Body of pancreas (tissue), 4 donors: ENCODE results near the gene ANKRD10. TPM values are rescaled to one million over a fixed set of nuclear protein-coding genes. Genes with fewer than 3 reads are reported as not detected.

ENCODE experiments used
- ATAC-seq: fragments of 150-250 bp; one replicate; pipeline ENCODE4 v1.9.1; 2016
- DNase-seq, 4 donors: peaks; one replicate each; pipeline ENCODE4 v3.0.0-alpha.2; 2019
- H3K27ac ChIP-seq, 4 donors: fragments of 200-600 bp; sonication (generic); 1 replicate in 3 of 4; 2 replicates in 1 of 4; pipeline versions ENCODE4 v1.5.1 to v1.6.1; 2016 to 2019; ENCODE audit warnings: mild to moderate bottlenecking in 1 of 4, mixed read lengths in 1 of 4, moderate library complexity in 1 of 4
- H3K27me3 ChIP-seq, 2 donors: fragments of 200-600 bp; sonication (generic); one replicate each; pipeline ENCODE4 v1.6.0; 2016; ENCODE audit warnings: mild to moderate bottlenecking in 1 of 2
- H3K36me3 ChIP-seq, 2 donors: fragments of 200-600 bp; sonication (generic); replicated peaks in 1 of 2; 2 replicates each; pipeline ENCODE4 v1.5.1; 2016; ENCODE audit warnings: low read depth in 2 of 2; ENCODE audit not compliant: insufficient read depth in 1 of 2
- H3K4me1 ChIP-seq: fragments of 200-600 bp; sonication (generic); one replicate; pipeline ENCODE4 v1.6.0; 2016
- H3K4me3 ChIP-seq, 2 donors: fragments of 200-600 bp; sonication (generic); 1 replicate in 1 of 2; 2 replicates in 1 of 2; pipeline ENCODE4 v1.5.1; 2016 to 2019
- H3K9me3 ChIP-seq, 3 donors: fragments of 200-600 bp; sonication (generic); 1 replicate in 2 of 3; 2 replicates in 1 of 3; pipeline ENCODE4 v1.5.1; 2016
- POLR2A ChIP-seq, 3 donors: fragments of 450-650 bp; IDR thresholded peaks; one replicate each; pipeline ENCODE4 v1.6.1; 2016; ENCODE audit warnings: antibody characterized with exemption in 3 of 3, mild to moderate bottlenecking in 2 of 3
- WGBS, 2 donors: methylation state at CpG; one replicate each; pipeline ENCODE4 v1.1.5; 2017; 5-methylcytosine and 5-hydroxymethylcytosine counted together
- intact Hi-C: fragments of 100-400 bp; cut with DNase I; formaldehyde crosslinking; loops from one replicate; pipeline ENCODE4 v1.15.1; 2023
- total RNA-seq, 2 donors: library from RNA; depleted of rRNA; stranded (reverse); fragments of >200 nt; gene quantifications; one replicate each; pipeline ENCODE4 v1.1.0, GENCODE V29; 2016
- TF ChIP-seq, protein P1 (sequence below), 7 experiments: fragments of 450-650 bp in 4 of 7; fragments of 200-600 bp in 3 of 7; sonication (generic) in 3 of 7; IDR thresholded peaks; one replicate each; pipeline ENCODE4 v1.5.1; 2016 to 2019; ENCODE audit warnings: antibody characterized with exemption in 7 of 7

ANKRD10 gene
- total RNA-seq, 2 donors from 2014 or later: 117 to 124 TPM

- peak; percentile 84 for ATAC-seq
- Histone ChIP-seq H3K4me3 (no peak overlapping the region), H3K27me3 (no peaks in the 10 kb centered on the region), H3K4me1 (peaks cover 73% of the 10 kb centered on the region), H3K9me3 (no peaks in the 10 kb centered on the region), H3K36me3 (peaks cover 0 to 3% of the 10 kb centered on the region in 2 donors), H3K27ac (peak overlapping the region; percentile 37 to 99 (median 80))
- TF ChIP-seq POLR2A (IDR thresholded peaks at IDR 0.05): peak in 1 of 3 donors; percentile 33
- TF ChIP-seq, protein P1, sequence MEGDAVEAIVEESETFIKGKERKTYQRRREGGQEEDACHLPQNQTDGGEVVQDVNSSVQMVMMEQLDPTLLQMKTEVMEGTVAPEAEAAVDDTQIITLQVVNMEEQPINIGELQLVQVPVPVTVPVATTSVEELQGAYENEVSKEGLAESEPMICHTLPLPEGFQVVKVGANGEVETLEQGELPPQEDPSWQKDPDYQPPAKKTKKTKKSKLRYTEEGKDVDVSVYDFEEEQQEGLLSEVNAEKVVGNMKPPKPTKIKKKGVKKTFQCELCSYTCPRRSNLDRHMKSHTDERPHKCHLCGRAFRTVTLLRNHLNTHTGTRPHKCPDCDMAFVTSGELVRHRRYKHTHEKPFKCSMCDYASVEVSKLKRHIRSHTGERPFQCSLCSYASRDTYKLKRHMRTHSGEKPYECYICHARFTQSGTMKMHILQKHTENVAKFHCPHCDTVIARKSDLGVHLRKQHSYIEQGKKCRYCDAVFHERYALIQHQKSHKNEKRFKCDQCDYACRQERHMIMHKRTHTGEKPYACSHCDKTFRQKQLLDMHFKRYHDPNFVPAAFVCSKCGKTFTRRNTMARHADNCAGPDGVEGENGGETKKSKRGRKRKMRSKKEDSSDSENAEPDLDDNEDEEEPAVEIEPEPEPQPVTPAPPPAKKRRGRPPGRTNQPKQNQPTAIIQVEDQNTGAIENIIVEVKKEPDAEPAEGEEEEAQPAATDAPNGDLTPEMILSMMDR (IDR thresholded peaks at IDR 0.05): no peak
- DNase-seq: peak; percentile 69 to 86 (median 76)
- 24 to 31% methylated on average over 9 of the region's 9 CpGs for WGBS, 2 donors
- intact Hi-C loops: no loop called here
Measured at GRCh38 chr13:110907951-110908898, 6.6 kb downstream of the ANKRD10 start.

DNA sequence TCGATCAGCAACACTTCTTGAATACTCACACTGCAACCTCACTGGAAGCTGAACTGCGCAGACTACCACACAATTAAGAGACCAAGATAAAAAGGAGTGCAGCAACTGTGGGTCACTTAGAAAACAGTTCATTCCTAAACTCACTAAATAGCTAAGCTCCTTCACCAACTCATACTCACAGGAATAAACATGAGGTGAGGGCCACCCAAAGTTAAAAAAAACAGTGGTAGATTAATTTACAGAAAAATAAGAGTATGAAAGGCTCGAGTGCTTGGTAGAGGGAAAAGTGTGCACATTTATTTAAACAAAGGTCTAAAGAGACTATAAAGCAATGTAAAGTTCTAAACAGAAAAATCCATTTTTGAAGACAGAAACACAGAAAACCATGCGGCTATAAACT, 7.6 kb downstream of the ANKRD10 start:
- Histone ChIP-seq H3K27me3 (no peaks in the 10 kb centered on the region), H3K4me3 (no peak overlapping the region), H3K27ac (peak overlapping the region in 3 of 4 donors; percentile 80 to 99 (median 80)), H3K4me1 (peaks cover 64% of the 10 kb centered on the region), H3K9me3 (no peaks in the 10 kb centered on the region), H3K36me3 (peaks cover 0 to 3% of the 10 kb centered on the region in 2 donors)
- intact Hi-C loops: no loop called here
- no peak for ATAC-seq
- DNase-seq: no peak
- TF ChIP-seq, protein P1 (IDR thresholded peaks at IDR 0.05): no peak
- TF ChIP-seq POLR2A (IDR thresholded peaks at IDR 0.05): no peak
- 73 to 76% methylated on average over 3 of the region's 4 CpGs for WGBS, 2 donors

DNA sequence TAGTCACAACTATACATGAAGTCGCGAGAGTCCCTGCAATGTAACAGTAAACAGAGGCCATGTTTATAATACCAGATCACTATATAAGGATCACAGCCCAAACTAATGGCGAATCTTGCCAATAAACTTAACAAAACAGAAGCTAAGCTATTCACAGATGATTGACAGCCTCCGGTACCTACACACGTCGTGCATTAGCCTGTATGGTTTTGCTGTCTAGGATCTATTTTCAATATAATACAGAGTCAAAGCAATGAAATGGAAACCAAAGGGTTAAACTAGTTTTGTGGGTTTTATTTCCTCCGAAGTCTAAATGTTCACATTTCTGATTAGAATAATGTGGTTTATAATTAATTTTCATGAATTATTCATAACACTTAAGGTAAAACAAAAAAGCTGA, 10.1 kb downstream of the ANKRD10 start:
- H3K27ac ChIP-seq: no peak overlapping the region
- ATAC-seq (no peak), DNase-seq (no peak)
- H3K4me1 ChIP-seq: peaks cover 38% of the 10 kb centered on the region
- H3K9me3 ChIP-seq: no peaks in the 10 kb centered on the region
- peaks cover 0 to 3% of the 10 kb centered on the region in 2 donors for H3K36me3 ChIP-seq
- H3K4me3 ChIP-seq: no peak overlapping the region
- H3K27me3 ChIP-seq: no peaks in the 10 kb centered on the region
- 75 to 77% methylated on average over 7 of the region's 7 CpGs for WGBS, 2 donors
- TF ChIP-seq POLR2A (IDR thresholded peaks at IDR 0.05): no peak
- TF ChIP-seq, protein P1 (IDR thresholded peaks at IDR 0.05): no peak
- intact Hi-C loops: no loop called here

- no peaks in the 10 kb centered on the region for H3K27me3 ChIP-seq
- TF ChIP-seq, protein P1 (IDR thresholded peaks at IDR 0.05): no peak
- TF ChIP-seq POLR2A (IDR thresholded peaks at IDR 0.05): no peak
- peaks cover 14% of the 10 kb centered on the region for H3K4me1 ChIP-seq
- ATAC-seq: no peak
- intact Hi-C loops: no loop called here
- no peaks in the 10 kb centered on the region for H3K9me3 ChIP-seq
- peaks cover 0 to 3% of the 10 kb centered on the region in 2 donors for H3K36me3 ChIP-seq
- no peak overlapping the region for H3K4me3 ChIP-seq
- no peak for DNase-seq
- 91 to 98% methylated on average over 2 of the region's 2 CpGs for WGBS, 2 donors
- no peak overlapping the region for H3K27ac ChIP-seq
Measured at GRCh38 chr13:110902370-110902769, 12.5 kb downstream of the ANKRD10 start.
